Measurements from ENCODE around the gene CACNG4.

Gene CACNG4

DNA sequence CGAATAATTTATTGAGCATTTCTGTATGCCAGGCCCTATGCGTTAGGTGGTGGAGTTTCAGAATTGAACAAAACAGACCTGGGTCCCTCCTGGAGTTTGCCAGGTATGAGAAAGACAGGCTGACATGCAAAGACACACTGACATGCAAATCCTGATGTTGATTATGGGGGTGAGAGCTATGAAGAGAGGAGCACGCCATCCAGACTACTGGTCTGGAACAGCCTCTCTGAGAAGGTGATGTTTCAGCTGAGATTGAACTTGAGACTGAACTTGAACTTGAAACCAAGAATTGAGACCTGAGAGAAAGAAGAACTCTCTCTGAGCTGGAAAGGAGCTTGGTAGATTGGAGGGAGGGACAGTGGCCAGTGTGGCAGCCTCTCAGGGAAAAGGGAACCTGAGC, 14.2 kb upstream of the CACNG4 start:
- Mint-ChIP-seq H3K4me1 (no peaks in the 10 kb centered on the region), H3K4me3 (no peak overlapping the region), H3K27ac (no peak overlapping the region), H3K9me3 (peaks cover 1% of the 10 kb centered on the region), H3K27me3 (peaks cover 12% of the 10 kb centered on the region), H3K36me3 (no peaks in the 10 kb centered on the region)
- no peak for ATAC-seq (ENCODE audit: low read depth)
- no peak for DNase-seq (ENCODE audit: low spot score in 2 of 2)

DNA sequence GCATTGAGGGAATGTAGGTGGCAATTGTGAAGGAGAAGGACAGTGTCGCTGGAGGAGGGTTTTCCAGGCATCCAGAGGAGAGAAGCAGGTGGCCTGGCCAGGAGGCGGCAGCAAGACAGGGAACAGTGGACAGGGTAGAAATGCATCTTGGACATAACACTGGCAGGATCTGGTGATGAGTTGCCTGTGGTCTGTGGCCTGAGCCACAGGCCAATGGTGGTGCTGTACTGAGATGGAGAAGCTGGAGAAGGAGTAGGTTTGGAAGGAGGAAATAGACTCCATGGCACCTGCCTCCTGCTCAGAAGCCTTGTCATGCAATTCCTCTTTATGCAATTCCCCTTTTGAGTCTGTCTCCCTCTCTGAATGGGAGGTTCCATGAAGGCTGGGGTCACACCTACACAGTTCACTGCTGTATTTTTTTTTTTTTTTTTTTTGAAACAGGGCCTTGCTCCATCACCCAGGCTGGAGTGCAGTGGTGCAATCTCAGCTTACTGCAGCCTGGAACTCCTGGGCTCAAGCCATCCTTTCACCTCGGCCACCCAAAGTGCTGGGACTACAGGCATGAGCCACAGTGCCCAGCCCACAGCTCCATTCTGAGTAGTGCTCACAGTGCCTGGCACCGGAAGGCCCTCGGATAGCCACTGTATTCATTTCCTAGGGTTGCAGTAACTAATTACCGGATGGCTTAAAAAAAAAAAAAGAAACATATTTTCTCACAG, 13.5 kb upstream of the CACNG4 start:
- no peak for DNase-seq (ENCODE audit: low spot score in 2 of 2)

DNA sequence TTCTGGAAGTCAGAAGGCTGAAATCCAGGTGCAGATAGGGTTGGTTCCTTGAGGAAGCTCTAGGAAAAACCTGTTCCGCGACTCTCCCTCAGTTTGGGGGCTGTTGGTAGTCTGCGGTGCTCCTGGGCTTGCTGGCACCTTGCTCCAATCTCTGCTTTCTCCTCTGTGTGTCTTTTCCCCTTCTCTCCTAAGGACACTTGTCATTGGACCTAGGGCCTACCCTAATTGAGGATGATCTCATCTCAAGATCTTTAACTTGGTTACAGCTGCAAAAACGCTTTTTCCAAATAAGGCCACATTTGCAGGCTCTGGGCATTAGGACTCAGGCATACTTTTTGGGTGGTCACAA, 12.9 kb upstream of the CACNG4 start:
- DNase-seq (ENCODE audit: low spot score in 2 of 2) (no peak), ATAC-seq (ENCODE audit: low read depth) (no peak)
- Mint-ChIP-seq H3K4me1 (no peaks in the 10 kb centered on the region), H3K27me3 (peaks cover 8% of the 10 kb centered on the region), H3K36me3 (no peaks in the 10 kb centered on the region), H3K4me3 (no peak overlapping the region), H3K9me3 (peaks cover 1% of the 10 kb centered on the region), H3K27ac (no peak overlapping the region)

More for the DNA sequence above, 13.5 kb upstream of the CACNG4 start:
- no peaks in the 10 kb centered on the region for H3K36me3 Mint-ChIP-seq
- no peak overlapping the region for H3K4me3 Mint-ChIP-seq
- H3K4me1 Mint-ChIP-seq = no peaks in the 10 kb centered on the region
- H3K27me3 Mint-ChIP-seq = peaks cover 11% of the 10 kb centered on the region
- ATAC-seq (ENCODE audit: low read depth) = no peak
- H3K27ac Mint-ChIP-seq = no peak overlapping the region
- H3K9me3 Mint-ChIP-seq = peaks cover 1% of the 10 kb centered on the region

DNA sequence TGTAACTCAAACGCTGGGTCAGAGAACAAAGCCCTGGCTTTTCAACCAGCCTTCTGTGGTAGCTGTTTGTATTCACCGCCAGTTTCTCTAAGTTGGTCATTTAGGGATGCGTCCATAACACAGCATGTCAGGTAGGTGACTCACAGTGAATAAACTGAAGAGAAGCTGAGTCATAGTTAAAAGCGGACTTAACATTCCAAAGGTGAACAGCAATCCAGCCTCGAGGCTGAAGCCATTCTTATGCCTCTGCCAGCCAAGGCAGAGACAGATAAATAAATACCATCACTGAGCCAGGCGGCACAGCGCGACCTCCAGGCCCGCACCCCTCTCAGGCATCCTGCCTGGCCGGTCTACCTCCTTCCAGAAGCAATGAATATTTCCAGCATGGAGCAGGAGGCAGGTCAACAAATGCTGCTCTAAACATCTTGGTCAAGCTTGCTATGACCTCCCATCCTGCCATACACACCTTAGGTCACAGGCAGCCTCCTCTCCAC, 12.4 kb upstream of the CACNG4 start:
- Mint-ChIP-seq H3K4me1 (no peaks in the 10 kb centered on the region), H3K4me3 (no peak overlapping the region), H3K9me3 (peaks cover 1% of the 10 kb centered on the region), H3K27ac (no peak overlapping the region), H3K27me3 (peaks cover 8% of the 10 kb centered on the region), H3K36me3 (no peaks in the 10 kb centered on the region)
- ATAC-seq (ENCODE audit: low read depth) (no peak), DNase-seq (ENCODE audit: low spot score in 2 of 2) (no peak)

DNA sequence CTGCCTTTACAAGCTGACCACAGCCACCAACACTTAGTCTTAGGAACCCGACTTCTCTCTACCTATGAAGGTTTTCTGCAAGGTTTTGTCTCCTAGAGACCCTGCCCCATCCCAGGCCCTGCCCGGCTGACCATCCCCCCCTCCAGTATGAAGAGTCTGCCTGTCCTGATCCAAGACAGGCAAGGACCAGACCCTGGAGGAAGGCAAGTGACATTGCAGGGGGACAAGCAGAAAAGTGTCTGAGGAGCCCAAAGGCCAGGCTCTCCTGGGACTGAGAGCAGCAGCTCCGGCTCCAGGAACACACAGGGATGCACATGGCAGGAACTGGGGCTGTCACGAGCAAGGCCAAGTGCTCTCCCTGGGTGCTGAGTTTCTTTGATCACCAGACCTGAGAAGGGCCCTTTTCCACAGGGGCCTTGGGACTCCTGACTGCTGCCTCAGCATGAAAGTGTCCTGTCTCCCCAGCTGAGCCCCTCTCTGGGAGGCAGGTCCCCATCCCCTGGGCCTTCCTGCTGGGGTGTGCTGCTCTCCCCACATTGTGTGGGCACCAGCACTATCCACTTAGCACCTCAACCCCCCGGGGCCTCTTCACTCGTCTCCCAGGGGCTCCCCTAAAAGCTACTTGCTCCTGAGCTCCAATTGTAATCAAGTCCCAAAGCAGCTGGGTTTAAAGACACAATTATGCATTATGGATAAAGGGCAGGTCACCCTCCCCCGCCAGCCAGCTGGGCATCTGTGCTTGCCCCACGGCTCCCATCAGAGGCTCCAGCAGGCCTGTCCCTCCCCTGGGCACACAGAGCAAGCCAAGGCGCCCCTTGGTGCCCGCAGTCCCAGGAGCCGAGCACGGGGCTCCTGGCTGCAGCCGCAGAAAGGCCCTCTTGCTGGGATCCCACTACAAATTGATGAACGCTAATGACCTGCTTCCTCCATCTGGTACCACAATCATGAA, 11.6 kb upstream of the CACNG4 start:
- no peak overlapping the region for H3K4me3 Mint-ChIP-seq
- no peaks in the 10 kb centered on the region for H3K4me1 Mint-ChIP-seq
- no peak for ATAC-seq (ENCODE audit: low read depth)
- peaks cover 1% of the 10 kb centered on the region for H3K9me3 Mint-ChIP-seq
- no peaks in the 10 kb centered on the region for H3K36me3 Mint-ChIP-seq
- no peak overlapping the region for H3K27ac Mint-ChIP-seq
- H3K27me3 Mint-ChIP-seq = peaks cover 8% of the 10 kb centered on the region
- DNase-seq (ENCODE audit: low spot score in 2 of 2) = no peak

DNA sequence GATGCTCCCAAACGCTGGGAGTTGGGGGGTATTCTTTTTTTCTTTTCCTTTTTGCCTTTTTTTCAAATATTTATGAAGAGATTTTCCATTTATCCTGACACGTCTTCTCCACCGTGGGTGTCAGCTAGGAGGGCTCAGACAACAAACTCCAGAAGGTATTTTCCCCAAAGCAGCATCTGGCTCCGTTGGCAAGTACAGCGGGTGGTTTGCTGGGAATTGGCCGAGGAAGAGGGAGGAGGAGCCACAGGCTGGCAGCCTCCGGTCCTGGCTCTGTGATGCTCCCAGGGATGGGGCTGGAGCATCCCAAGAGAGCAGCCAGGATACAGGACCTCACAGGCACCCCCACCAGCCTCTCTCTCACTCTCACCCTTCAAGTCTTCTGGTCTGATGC, 10.9 kb upstream of the CACNG4 start:
- Mint-ChIP-seq H3K27ac (no peak overlapping the region), H3K9me3 (peaks cover 1% of the 10 kb centered on the region), H3K4me3 (no peak overlapping the region), H3K36me3 (no peaks in the 10 kb centered on the region), H3K27me3 (peaks cover 6% of the 10 kb centered on the region), H3K4me1 (no peaks in the 10 kb centered on the region)
- DNase-seq (ENCODE audit: low spot score in 2 of 2) (no peak), ATAC-seq (ENCODE audit: low read depth) (no peak)

DNA sequence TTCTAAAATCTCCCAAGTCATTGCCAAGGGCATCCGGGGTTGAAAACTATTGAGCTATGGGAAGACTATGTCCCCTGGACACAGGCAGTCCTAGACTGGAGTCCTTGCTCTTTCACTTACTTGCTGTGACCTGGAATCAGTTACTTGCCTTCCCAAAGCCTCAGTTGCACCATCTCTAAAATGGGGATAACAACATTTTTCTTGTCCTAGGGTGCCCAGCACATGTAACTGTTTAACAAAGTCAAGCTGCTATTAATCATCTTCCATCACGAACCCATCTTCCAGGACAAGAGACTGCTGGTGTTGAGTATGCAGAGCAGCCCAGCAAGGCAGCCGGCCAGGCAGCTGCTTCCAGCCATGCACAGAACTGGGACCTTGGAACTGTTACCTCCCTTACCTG, 9.9 kb upstream of the CACNG4 start:
- Mint-ChIP-seq H3K4me3 (no peak overlapping the region), H3K27ac (no peak overlapping the region), H3K27me3 (peaks cover 2% of the 10 kb centered on the region), H3K9me3 (peaks cover 1% of the 10 kb centered on the region), H3K4me1 (no peaks in the 10 kb centered on the region), H3K36me3 (no peaks in the 10 kb centered on the region)
- DNase-seq (ENCODE audit: low spot score in 2 of 2) (no peak), ATAC-seq (ENCODE audit: low read depth) (no peak)

DNA sequence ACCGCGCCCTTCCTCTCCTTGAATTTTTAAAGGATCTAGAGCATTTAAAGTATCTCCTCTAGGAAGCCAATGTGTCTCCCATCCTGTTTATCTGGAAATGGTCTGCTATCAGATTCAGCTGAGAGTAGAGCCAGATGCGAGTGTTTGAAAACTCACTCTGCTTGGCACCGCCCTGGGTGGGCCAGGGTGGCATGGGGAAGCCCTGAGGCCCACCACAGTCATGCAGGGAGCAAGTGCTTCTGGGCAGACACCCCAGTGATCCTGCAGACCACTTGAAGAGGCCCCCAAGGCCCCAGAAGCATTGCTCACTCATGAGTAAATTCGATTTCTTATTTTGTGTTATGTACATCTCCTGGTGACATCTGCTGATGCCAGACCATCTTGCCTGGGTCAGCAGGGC, 8.7 kb upstream of the CACNG4 start:
- no peaks in the 10 kb centered on the region for H3K9me3 Mint-ChIP-seq
- H3K27me3 Mint-ChIP-seq = peaks cover 1% of the 10 kb centered on the region
- H3K27ac Mint-ChIP-seq = no peak overlapping the region
- no peaks in the 10 kb centered on the region for H3K4me1 Mint-ChIP-seq
- ATAC-seq (ENCODE audit: low read depth) = no peak
- no peak for DNase-seq (ENCODE audit: low spot score in 2 of 2)
- no peaks in the 10 kb centered on the region for H3K36me3 Mint-ChIP-seq
- H3K4me3 Mint-ChIP-seq = no peak overlapping the region

DNA sequence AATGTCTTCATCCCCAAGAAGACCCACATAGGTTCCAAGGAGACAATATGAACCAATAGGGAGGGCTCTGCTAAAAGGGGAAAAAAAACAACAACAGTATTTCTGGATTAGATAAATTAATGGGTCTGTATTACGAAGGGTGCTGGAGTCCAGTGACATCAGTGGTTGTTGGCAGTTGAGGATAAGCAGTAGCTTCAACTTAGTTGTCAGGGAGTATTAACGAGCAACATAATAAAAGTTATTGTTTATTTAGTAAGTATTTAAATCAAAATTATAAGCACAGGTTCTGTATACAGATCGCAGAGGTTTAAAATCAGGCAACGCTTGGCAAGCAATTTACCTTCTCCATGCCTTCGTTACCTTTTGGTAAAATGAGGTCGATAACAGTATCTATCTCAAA, 7.6 kb upstream of the CACNG4 start:
- Mint-ChIP-seq H3K9me3 (no peaks in the 10 kb centered on the region), H3K4me3 (no peak overlapping the region), H3K27me3 (peaks cover 1% of the 10 kb centered on the region), H3K4me1 (no peaks in the 10 kb centered on the region), H3K27ac (no peak overlapping the region), H3K36me3 (no peaks in the 10 kb centered on the region)
- ATAC-seq (ENCODE audit: low read depth) (no peak), DNase-seq (ENCODE audit: low spot score in 2 of 2) (no peak)

DNA sequence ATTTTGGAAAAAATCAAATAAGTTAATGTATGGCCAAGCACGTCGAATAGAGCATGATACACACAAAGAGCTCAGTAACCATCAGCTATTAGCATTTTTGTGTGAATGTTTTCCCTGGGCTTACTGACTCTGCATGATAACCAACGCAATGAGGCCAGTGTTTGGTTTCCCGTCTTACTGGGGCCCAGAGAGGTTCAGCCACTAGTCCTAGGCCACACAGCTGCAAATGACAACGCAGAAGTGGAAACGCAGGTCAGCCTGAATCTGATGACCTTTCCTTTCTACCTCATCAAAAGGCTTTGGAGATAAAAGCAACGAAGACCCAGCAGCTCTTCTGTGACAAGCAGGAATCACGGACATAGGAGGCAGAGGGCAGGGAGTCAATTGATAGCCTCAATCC, 7.2 kb upstream of the CACNG4 start:
- Mint-ChIP-seq H3K4me1 (no peaks in the 10 kb centered on the region), H3K9me3 (no peaks in the 10 kb centered on the region), H3K27me3 (peaks cover 3% of the 10 kb centered on the region), H3K36me3 (no peaks in the 10 kb centered on the region), H3K27ac (no peak overlapping the region), H3K4me3 (no peak overlapping the region)
- no peak for DNase-seq (ENCODE audit: low spot score in 2 of 2)
- ATAC-seq (ENCODE audit: low read depth) = no peak

DNA sequence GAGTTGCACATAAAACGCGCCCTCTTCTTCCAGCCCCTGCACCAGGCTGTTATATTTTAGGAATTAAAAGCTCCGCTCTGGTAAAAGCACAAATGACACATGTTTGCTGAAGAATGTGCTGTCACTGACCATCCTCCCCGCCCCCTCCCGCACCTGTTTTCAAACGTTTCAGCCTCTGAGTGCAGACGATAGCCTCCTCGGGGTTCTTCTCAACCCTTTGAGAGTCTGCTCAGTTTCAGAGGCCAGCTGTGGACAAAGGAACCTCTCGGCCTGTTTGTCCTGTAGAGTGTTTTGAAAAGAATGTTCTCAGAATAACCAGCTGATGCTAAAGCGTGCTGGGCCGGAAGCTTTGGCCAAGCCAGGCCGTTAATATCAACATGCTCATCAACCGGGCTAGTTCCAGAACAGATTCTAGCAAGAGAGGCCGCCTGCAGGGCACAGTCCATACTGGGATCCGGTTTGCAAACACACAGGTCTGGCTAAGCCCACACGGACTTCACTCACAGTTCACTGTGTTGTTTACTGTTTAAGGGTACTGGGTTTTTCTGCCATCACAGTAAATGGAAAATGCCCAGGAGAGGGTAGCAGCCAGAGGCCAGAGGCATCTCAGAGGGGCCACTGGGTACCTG, 6.4 kb upstream of the CACNG4 start:
- DNase-seq (ENCODE audit: low spot score in 2 of 2) = no peak
- no peaks in the 10 kb centered on the region for H3K4me1 Mint-ChIP-seq

DNA sequence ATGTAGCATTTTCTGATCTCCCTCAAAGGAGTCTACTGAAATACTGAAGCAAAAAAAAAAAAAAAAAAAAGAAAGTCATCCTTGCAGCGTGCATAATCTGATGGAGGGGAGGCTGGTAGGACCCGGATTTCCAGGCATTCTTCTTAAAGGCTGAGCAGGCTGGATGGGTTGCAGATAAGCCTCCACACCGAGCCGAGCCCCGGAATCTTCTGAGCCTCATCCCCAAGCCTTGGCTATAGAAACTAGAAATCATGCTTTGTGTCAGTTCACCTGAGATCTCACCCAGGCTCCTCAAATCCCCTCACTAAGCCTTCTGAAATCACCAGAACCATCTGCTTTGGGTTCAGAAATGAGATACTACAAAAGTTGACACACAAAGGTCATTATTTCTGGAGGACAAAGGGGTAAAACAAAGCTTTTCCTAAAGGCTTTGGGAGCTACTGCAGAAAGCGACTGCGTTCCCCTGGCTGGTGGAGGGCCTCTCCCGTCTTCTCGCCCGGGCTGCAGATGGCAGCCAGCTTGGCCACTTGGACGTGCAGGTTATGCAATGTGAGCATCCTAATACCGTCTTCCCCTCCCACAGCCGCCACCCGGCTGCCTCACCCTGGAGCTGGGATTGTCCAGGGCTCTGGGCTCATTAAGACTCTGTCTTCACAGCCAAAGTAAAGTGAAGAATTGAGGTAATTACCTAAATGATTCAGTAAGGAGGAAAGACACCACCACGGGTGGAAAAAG, 4.7 kb upstream of the CACNG4 start:
- H3K9me3 Mint-ChIP-seq = no peaks in the 10 kb centered on the region
- H3K4me1 Mint-ChIP-seq = peaks cover 3% of the 10 kb centered on the region
- H3K36me3 Mint-ChIP-seq = no peaks in the 10 kb centered on the region
- peaks cover 14% of the 10 kb centered on the region for H3K27me3 Mint-ChIP-seq
- H3K4me3 Mint-ChIP-seq = no peak overlapping the region
- ATAC-seq (ENCODE audit: low read depth) (no peak), DNase-seq (ENCODE audit: low spot score in 2 of 2) (no peak)
- H3K27ac Mint-ChIP-seq = no peak overlapping the region

More for the DNA sequence above, 6.4 kb upstream of the CACNG4 start:
- H3K9me3 Mint-ChIP-seq = no peaks in the 10 kb centered on the region
- H3K27me3 Mint-ChIP-seq = peaks cover 6% of the 10 kb centered on the region
- H3K36me3 Mint-ChIP-seq = no peaks in the 10 kb centered on the region
- H3K27ac Mint-ChIP-seq = no peak overlapping the region
- no peak for ATAC-seq (ENCODE audit: low read depth)
- H3K4me3 Mint-ChIP-seq = no peak overlapping the region

DNA sequence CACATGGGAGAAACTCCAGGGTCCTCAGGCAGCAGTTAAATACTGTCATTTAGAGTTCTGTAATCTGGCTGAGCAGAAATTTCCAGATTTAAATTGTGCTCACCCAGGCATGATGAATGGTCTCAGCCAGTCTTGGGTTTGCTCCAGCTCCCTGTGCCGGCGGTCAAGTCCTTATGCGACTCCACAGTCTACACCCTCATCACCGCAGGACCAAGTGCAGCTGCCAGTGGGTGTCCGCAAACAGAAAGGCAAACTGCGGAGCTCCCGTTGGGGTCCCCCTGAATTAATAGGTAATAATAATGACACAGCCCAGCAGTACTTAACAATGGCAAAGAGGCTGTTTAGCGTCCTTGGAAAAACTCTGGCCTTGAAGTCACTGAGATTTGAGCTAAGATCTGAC, 3.9 kb upstream of the CACNG4 start:
- H3K27ac Mint-ChIP-seq = no peak overlapping the region
- no peak overlapping the region for H3K4me3 Mint-ChIP-seq
- no peaks in the 10 kb centered on the region for H3K9me3 Mint-ChIP-seq
- H3K4me1 Mint-ChIP-seq = peaks cover 3% of the 10 kb centered on the region
- DNase-seq (ENCODE audit: low spot score in 2 of 2) (no peak), ATAC-seq (ENCODE audit: low read depth) (no peak)
- no peaks in the 10 kb centered on the region for H3K36me3 Mint-ChIP-seq
- H3K27me3 Mint-ChIP-seq = peaks cover 14% of the 10 kb centered on the region

DNA sequence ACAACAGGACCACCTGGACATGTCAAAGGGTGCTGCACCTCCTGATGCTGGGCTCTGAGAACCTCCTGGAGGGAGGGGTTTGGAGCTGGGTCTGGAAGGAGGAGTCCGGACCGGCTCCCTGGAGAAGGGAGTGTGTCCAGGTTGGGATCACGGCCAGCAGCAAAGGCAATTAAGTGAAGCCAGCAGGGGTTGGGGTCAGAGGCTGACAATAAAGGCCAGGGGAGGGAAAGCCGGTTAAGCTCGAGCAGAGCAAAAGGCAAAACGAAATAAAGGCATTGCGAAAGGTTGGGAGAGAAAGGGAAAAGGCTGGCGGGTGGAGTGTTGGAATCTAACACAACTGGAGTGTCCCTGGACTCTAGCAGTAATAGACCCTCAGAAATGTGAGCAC, 992 bp upstream of the CACNG4 start:
- Mint-ChIP-seq H3K4me1 (peaks cover 3% of the 10 kb centered on the region), H3K36me3 (no peaks in the 10 kb centered on the region), H3K4me3 (peak overlapping the region; percentile 49), H3K9me3 (no peaks in the 10 kb centered on the region), H3K27me3 (peaks cover 25% of the 10 kb centered on the region), H3K27ac (no peak overlapping the region)
- DNase-seq (ENCODE audit: low spot score in 2 of 2) (no peak), ATAC-seq (ENCODE audit: low read depth) (no peak)
